Measurements from ENCODE around the gene USB1. TPM values are rescaled to one million over a fixed set of nuclear protein-coding genes. Genes with fewer than 3 reads are reported as not detected.

Gene USB1
- total and polyA plus RNA-seq, 2 experiments from 2014 or later = 18.2 to 47.7 TPM

DNA sequence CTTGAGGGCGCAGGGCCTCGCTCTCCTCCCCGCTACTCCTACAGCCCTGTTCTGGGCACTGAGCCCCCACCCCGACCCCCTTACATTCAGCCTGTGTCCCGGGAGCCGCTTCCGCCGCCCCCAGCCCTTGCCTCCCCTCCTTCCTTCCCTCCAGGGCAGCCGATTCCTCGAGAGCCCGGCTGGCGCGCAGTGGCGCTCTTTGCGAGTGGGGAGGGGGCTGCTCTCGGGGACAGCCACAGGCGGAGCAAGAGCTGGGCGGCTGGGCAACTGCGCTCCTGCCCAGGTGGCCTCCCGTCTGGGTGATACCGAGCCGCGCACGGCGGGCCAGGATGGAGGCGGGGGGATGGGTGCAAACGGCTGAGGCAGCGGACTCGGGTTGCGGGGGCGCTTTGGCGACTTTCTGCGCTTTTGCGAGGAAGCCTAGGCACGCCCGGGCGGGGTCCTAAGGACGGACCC lies 25.5 kb downstream of the USB1 start:
- DNase-seq (ENCODE audit: low spot score) = peak; percentile 51
- Histone ChIP-seq H3K27me3 (no peaks in the 10 kb centered on the region), H2AFZ (peak overlapping the region; percentile 45), H3K4me2 (peak overlapping the region; percentile 98), H3K4me3 (peak overlapping the region; percentile 76), H3K9me2 (replicated peaks; ENCODE audit: insufficient read depth) (no peaks in the 10 kb centered on the region), H3K9me3 (ENCODE audit: low read depth) (no peaks in the 10 kb centered on the region), H3K79me2 (peaks cover 48% of the 10 kb centered on the region), H4K20me1 (ENCODE audit: insufficient read depth, poor library complexity, severe bottlenecking) (no peaks in the 10 kb centered on the region), H3K36me3 (replicated peaks; ENCODE audit: insufficient read depth, low read depth) (no peaks in the 10 kb centered on the region), H3K4me1 (ENCODE audit: insufficient read depth) (peaks cover 27% of the 10 kb centered on the region), H3K27ac (peak overlapping the region; percentile 89)
- TF ChIP-seq, protein P1, sequence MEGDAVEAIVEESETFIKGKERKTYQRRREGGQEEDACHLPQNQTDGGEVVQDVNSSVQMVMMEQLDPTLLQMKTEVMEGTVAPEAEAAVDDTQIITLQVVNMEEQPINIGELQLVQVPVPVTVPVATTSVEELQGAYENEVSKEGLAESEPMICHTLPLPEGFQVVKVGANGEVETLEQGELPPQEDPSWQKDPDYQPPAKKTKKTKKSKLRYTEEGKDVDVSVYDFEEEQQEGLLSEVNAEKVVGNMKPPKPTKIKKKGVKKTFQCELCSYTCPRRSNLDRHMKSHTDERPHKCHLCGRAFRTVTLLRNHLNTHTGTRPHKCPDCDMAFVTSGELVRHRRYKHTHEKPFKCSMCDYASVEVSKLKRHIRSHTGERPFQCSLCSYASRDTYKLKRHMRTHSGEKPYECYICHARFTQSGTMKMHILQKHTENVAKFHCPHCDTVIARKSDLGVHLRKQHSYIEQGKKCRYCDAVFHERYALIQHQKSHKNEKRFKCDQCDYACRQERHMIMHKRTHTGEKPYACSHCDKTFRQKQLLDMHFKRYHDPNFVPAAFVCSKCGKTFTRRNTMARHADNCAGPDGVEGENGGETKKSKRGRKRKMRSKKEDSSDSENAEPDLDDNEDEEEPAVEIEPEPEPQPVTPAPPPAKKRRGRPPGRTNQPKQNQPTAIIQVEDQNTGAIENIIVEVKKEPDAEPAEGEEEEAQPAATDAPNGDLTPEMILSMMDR (IDR thresholded peaks at IDR 0.05; ENCODE audit: poor library complexity) = no peak
- no peak for TF ChIP-seq EZH2 (IDR thresholded peaks at IDR 0.05; ENCODE audit: borderline replicate concordance)
- no peak for TF ChIP-seq EZH2phosphoT487 (IDR thresholded peaks at IDR 0.05; ENCODE audit: low read depth, severe bottlenecking, unreplicated experiment)
- WGBS (ENCODE audit: low lambda C conversion rate, missing lambda C conversion rate) = 3% methylated on average over 30 of the region's 38 CpGs

- Histone ChIP-seq H3K4me2 (peak overlapping the region; percentile 98), H2AFZ (peak overlapping the region; percentile 45), H3K27me3 (no peaks in the 10 kb centered on the region), H3K4me3 (peak overlapping the region; percentile 76), H3K4me1 (ENCODE audit: insufficient read depth) (peaks cover 26% of the 10 kb centered on the region), H3K9me3 (ENCODE audit: low read depth) (no peaks in the 10 kb centered on the region), H4K20me1 (ENCODE audit: insufficient read depth, poor library complexity, severe bottlenecking) (no peaks in the 10 kb centered on the region), H3K27ac (peak overlapping the region; percentile 89), H3K36me3 (replicated peaks; ENCODE audit: insufficient read depth, low read depth) (no peaks in the 10 kb centered on the region), H3K9me2 (replicated peaks; ENCODE audit: insufficient read depth) (no peaks in the 10 kb centered on the region), H3K79me2 (peaks cover 48% of the 10 kb centered on the region)
- peak; percentile 71 for DNase-seq (ENCODE audit: low spot score)
- TF ChIP-seq EZH2phosphoT487 (IDR thresholded peaks at IDR 0.05; ENCODE audit: low read depth, severe bottlenecking, unreplicated experiment) (no peak), EZH2 (IDR thresholded peaks at IDR 0.05; ENCODE audit: borderline replicate concordance) (no peak)
- TF ChIP-seq, protein P1 (IDR thresholded peaks at IDR 0.05; ENCODE audit: poor library complexity) = no peak
- WGBS (ENCODE audit: low lambda C conversion rate, missing lambda C conversion rate) = 3% methylated on average over 38 of the region's 43 CpGs
Measured at GRCh38 chr16:58027161-58027915, 26.1 kb downstream of the USB1 start.

- Histone ChIP-seq H3K9me2 (replicated peaks; ENCODE audit: insufficient read depth) (no peaks in the 10 kb centered on the region), H3K4me3 (no peak overlapping the region), H4K20me1 (ENCODE audit: insufficient read depth, poor library complexity, severe bottlenecking) (peaks cover 1% of the 10 kb centered on the region), H3K27ac (no peak overlapping the region), H3K36me3 (replicated peaks; ENCODE audit: insufficient read depth, low read depth) (no peaks in the 10 kb centered on the region), H2AFZ (no peak overlapping the region), H3K9me3 (ENCODE audit: low read depth) (no peaks in the 10 kb centered on the region), H3K4me1 (ENCODE audit: insufficient read depth) (peaks cover 30% of the 10 kb centered on the region), H3K79me2 (peaks cover 48% of the 10 kb centered on the region), H3K27me3 (no peaks in the 10 kb centered on the region), H3K4me2 (peak overlapping the region; percentile 98)
- WGBS (ENCODE audit: low lambda C conversion rate, missing lambda C conversion rate) = 91% methylated on average over 8 of the region's 8 CpGs
- no peak for DNase-seq (ENCODE audit: low spot score)
- TF ChIP-seq, protein P1 (IDR thresholded peaks at IDR 0.05; ENCODE audit: poor library complexity) = no peak
- TF ChIP-seq EZH2 (IDR thresholded peaks at IDR 0.05; ENCODE audit: borderline replicate concordance) (no peak), EZH2phosphoT487 (IDR thresholded peaks at IDR 0.05; ENCODE audit: low read depth, severe bottlenecking, unreplicated experiment) (no peak)
Measured at GRCh38 chr16:58027916-58028455, 26.8 kb downstream of the USB1 start.
